Choroid plexus epithelial cell (primary cell): ENCODE results near the gene FBLN5.
"Not testable (repeated sequence)": the region's sequence is repeated elsewhere in the genome, so short reads cannot be mapped to it uniquely, and the experiment has no call there.

Source experiments
- DNase-seq: peaks from one replicate; pipeline ENCODE4 v3.0.0-alpha.2; 2010; ENCODE audit warnings: low read depth
- H3K4me3 ChIP-seq: 2 replicates; pipeline ENCODE4 v1.5.1; 2011; ENCODE audit warnings: low read depth, mild to moderate bottlenecking, control low read depth, low read length, moderate library complexity
- CTCF ChIP-seq: conservative IDR thresholded peaks from 2 replicates; pipeline ENCODE4 v1.5.1; 2011; ENCODE audit warnings: low read depth, mild to moderate bottlenecking, control low read depth, inconsistent platforms, low read length, moderate library complexity

The FBLN5 gene

GRCh38 chr14:91873471-91874415, 73.8 kb downstream of the FBLN5 start:
- DNase-seq, result peak; percentile 50
- H3K4me3 ChIP-seq, result no peak overlapping the region
- TF ChIP-seq CTCF, result no peak

GRCh38 chr14:91872517-91873470, 74.7 kb downstream of the FBLN5 start:
- H3K4me3 ChIP-seq, result no peak overlapping the region
- peak; percentile 46 for DNase-seq
- TF ChIP-seq CTCF, result no peak

- no peak overlapping the region for H3K4me3 ChIP-seq
- DNase-seq, result peak; percentile 31
- TF ChIP-seq CTCF, result no peak
Observed at GRCh38 chr14:91872011-91872501, 75.4 kb downstream of the FBLN5 start.

- H3K4me3 ChIP-seq, DNase-seq: not testable (repeated sequence)
Observed at GRCh38 chr14:91871401-91871800, 76.1 kb downstream of the FBLN5 start.

- no peak overlapping the region for H3K4me3 ChIP-seq
- TF ChIP-seq CTCF, result no peak
- DNase-seq, result no peak
Observed at GRCh38 chr14:91870890-91871289, 76.6 kb downstream of the FBLN5 start.

GRCh38 chr14:91870001-91870400, 77.5 kb downstream of the FBLN5 start:
- no peak for DNase-seq
- TF ChIP-seq CTCF, result no peak
- no peak overlapping the region for H3K4me3 ChIP-seq

GRCh38 chr14:91869556-91869955, 77.9 kb downstream of the FBLN5 start:
- TF ChIP-seq CTCF, result no peak
- peak; percentile 79 for DNase-seq
- H3K4me3 ChIP-seq, result no peak overlapping the region
